H9 (cell line): Measurements from ENCODE around the gene FYTTD1. TPM values are rescaled to one million over a fixed set of nuclear protein-coding genes. Genes with fewer than 3 reads are reported as not detected.

Experiments
- DNase-seq: peaks from one replicate; pipeline ENCODE4 v3.0.0-alpha.2; 2017
- H2AFZ ChIP-seq: one replicate; pipeline ENCODE4 v1.6.1; 2013; ENCODE audit warnings: mild to moderate bottlenecking, low read length, control low read depth, moderate library complexity
- H2AK5ac ChIP-seq: 2 replicates; pipeline ENCODE4 v1.6.1; 2013; ENCODE audit warnings: low read length, control low read depth, mixed read lengths; ENCODE audit not compliant: insufficient read length
- H2BK120ac ChIP-seq: one replicate; pipeline ENCODE4 v1.6.1; 2013; ENCODE audit warnings: low read depth, mild to moderate bottlenecking, low read length, control low read depth, inconsistent platforms; ENCODE audit not compliant: poor library complexity, severe bottlenecking
- H2BK12ac ChIP-seq: 2 replicates; pipeline ENCODE4 v1.6.1; 2013; ENCODE audit warnings: low read length, control low read depth, mixed read lengths, low read depth; ENCODE audit not compliant: insufficient read length
- H2BK15ac ChIP-seq: 2 replicates; pipeline ENCODE4 v1.6.1; 2013; ENCODE audit warnings: low read depth, low read length, control low read depth
- H2BK20ac ChIP-seq: one replicate; pipeline ENCODE4 v1.6.1; 2013; ENCODE audit warnings: low read depth, mild to moderate bottlenecking, low read length, control low read depth, inconsistent platforms; ENCODE audit not compliant: poor library complexity, severe bottlenecking
- H2BK5ac ChIP-seq: 2 replicates; pipeline ENCODE4 v1.6.1; 2013; ENCODE audit warnings: low read length, control low read depth, mixed read lengths; ENCODE audit not compliant: insufficient read length
- H3K14ac ChIP-seq: 2 replicates; pipeline ENCODE4 v1.6.1; 2013; ENCODE audit warnings: low read length, control low read depth; ENCODE audit not compliant: insufficient read depth
- H3K18ac ChIP-seq: 2 replicates; pipeline ENCODE4 v1.6.1; 2013; ENCODE audit warnings: low read depth, mild to moderate bottlenecking, mixed read lengths, low read length, control low read depth; ENCODE audit not compliant: insufficient read length
- H3K23ac ChIP-seq: 2 replicates; pipeline ENCODE4 v1.6.1; 2013; ENCODE audit warnings: low read length, control low read depth, mixed read lengths, low read depth; ENCODE audit not compliant: insufficient read length
- H3K23me2 ChIP-seq: 2 replicates; pipeline ENCODE4 v1.6.1; 2013; ENCODE audit warnings: low read depth, mild to moderate bottlenecking, mixed read lengths, low read length, control low read depth; ENCODE audit not compliant: insufficient read length, poor library complexity, severe bottlenecking
- H3K27ac ChIP-seq: 2 replicates; pipeline ENCODE4 v1.5.1; 2013; ENCODE audit warnings: low read length, control low read depth, mixed read lengths, low read depth; ENCODE audit not compliant: insufficient read length
- H3K27me3 ChIP-seq: 2 replicates; pipeline ENCODE4 v1.6.1; 2013; ENCODE audit warnings: low read length, control low read depth, inconsistent platforms; ENCODE audit not compliant: insufficient read depth
- H3K4ac ChIP-seq: 2 replicates; pipeline ENCODE4 v1.6.1; 2013; ENCODE audit warnings: low read depth, mild to moderate bottlenecking, control low read depth, inconsistent platforms, low read length, moderate library complexity
- H3K4me1 ChIP-seq: 2 replicates; pipeline ENCODE4 v1.6.1; 2013; ENCODE audit warnings: low read length, control low read depth, inconsistent platforms; ENCODE audit not compliant: insufficient read depth
- H3K4me2 ChIP-seq: 2 replicates; pipeline ENCODE4 v1.6.1; 2013; ENCODE audit warnings: low read length, control low read depth, mixed read lengths; ENCODE audit not compliant: insufficient read length, insufficient read depth
- H3K56ac ChIP-seq: 2 replicates; pipeline ENCODE4 v1.6.1; 2013; ENCODE audit warnings: low read depth, mild to moderate bottlenecking, mixed read lengths, low read length, control low read depth; ENCODE audit not compliant: insufficient read length
- H3K79me1 ChIP-seq: 2 replicates; pipeline ENCODE4 v1.6.1; 2013; ENCODE audit warnings: low read depth, mild to moderate bottlenecking, moderate library complexity, low read length, control low read depth, inconsistent platforms; ENCODE audit not compliant: insufficient read depth, poor library complexity, severe bottlenecking
- H3K79me2 ChIP-seq: 2 replicates; pipeline ENCODE4 v1.6.1; 2013; ENCODE audit warnings: low read length, control low read depth, inconsistent platforms; ENCODE audit not compliant: insufficient read depth
- H3K9ac ChIP-seq: 2 replicates; pipeline ENCODE4 v1.6.1; 2013; ENCODE audit warnings: low read length, control low read depth, mixed read lengths; ENCODE audit not compliant: insufficient read length; ENCODE audit errors: extremely low read depth
- H3K9me3 ChIP-seq: one replicate; pipeline ENCODE4 v1.6.1; 2013; ENCODE audit warnings: low read depth, low read length, inconsistent platforms; ENCODE audit not compliant: control insufficient read depth
- H3T11ph ChIP-seq: one replicate; pipeline ENCODE4 v1.6.1; 2013; ENCODE audit warnings: mild to moderate bottlenecking, low read length, control low read depth, inconsistent platforms
- H4K20me1 ChIP-seq: one replicate; pipeline ENCODE4 v1.6.1; 2013; ENCODE audit not compliant: control insufficient read depth, insufficient read length, insufficient read depth
- H4K5ac ChIP-seq: 2 replicates; pipeline ENCODE4 v1.6.1; 2013; ENCODE audit warnings: low read depth, mild to moderate bottlenecking, mixed read lengths, low read length, control low read depth; ENCODE audit not compliant: insufficient read length
- H4K8ac ChIP-seq: replicated peaks from 2 replicates; pipeline ENCODE4 v1.6.1; 2013; ENCODE audit warnings: low read length, control low read depth, mixed read lengths, low read depth; ENCODE audit not compliant: insufficient read length
- H4K91ac ChIP-seq: 2 replicates; pipeline ENCODE4 v1.6.1; 2013; ENCODE audit warnings: low read depth, mild to moderate bottlenecking, moderate library complexity, mixed read lengths, low read length, control low read depth; ENCODE audit not compliant: insufficient read length
- H3K27ac Mint-ChIP-seq, 3 experiments: 2 replicates in 2 of 3; 3 replicates in 1 of 3; pipeline ENCODE4 v1.8.0; 2020 to 2021; ENCODE audit warnings: mixed read lengths in 3 of 3, mild to moderate bottlenecking in 1 of 3, moderate library complexity in 1 of 3
- H3K27me3 Mint-ChIP-seq: 2 replicates; pipeline ENCODE4 v1.8.0; 2021; ENCODE audit warnings: low read depth, mild to moderate bottlenecking, moderate library complexity, mixed read lengths
- H3K36me3 Mint-ChIP-seq, 3 experiments: 2 replicates in 2 of 3; 3 replicates in 1 of 3; pipeline ENCODE4 v1.8.0; 2020 to 2021; ENCODE audit warnings: low read depth in 3 of 3, mixed read lengths in 3 of 3; ENCODE audit not compliant: insufficient read depth in 1 of 3
- H3K4me1 Mint-ChIP-seq, 2 experiments: 2 replicates each; pipeline ENCODE4 v1.8.0; 2020; ENCODE audit warnings: mixed read lengths in 2 of 2
- H3K4me3 Mint-ChIP-seq, 2 experiments: 2 replicates in 1 of 2; 3 replicates in 1 of 2; pipeline ENCODE4 v1.8.0; 2020 to 2021; ENCODE audit warnings: mild to moderate bottlenecking in 2 of 2, mixed read lengths in 2 of 2, moderate library complexity in 1 of 2
- H3K9me3 Mint-ChIP-seq, 2 experiments: 2 replicates in 1 of 2; 3 replicates in 1 of 2; pipeline ENCODE4 v1.8.0; 2020; ENCODE audit warnings: mild to moderate bottlenecking in 2 of 2, mixed read lengths in 2 of 2, moderate library complexity in 1 of 2
- WGBS: extraction: QIAGEN DNeasy Blood & Tissue Kit; methylation state at CpG from one replicate; pipeline ENCODE4 v1.1.7; 2013; ENCODE audit warnings: missing lambda C conversion rate, low lambda C conversion rate, mixed read lengths; ENCODE audit not compliant: insufficient read length; ENCODE audit errors: extremely low coverage; 5-methylcytosine and 5-hydroxymethylcytosine counted together
- total RNA-seq: library from RNA; stranded (reverse); gene quantifications from 2 replicates; pipeline ENCODE4 v1.2.1, GENCODE V29; 2021
- TF ChIP-seq, protein P1 (sequence below): fragments of 200-600 bp; sonication (generic); conservative IDR thresholded peaks from 3 replicates; pipeline ENCODE4 v1.8.0; 2021; ENCODE audit warnings: antibody characterized with exemption, mild to moderate bottlenecking

Gene FYTTD1
- total RNA-seq, 1 experiment from 2014 or later: 19.4 TPM

GRCh38 chr3:197736010-197736490 is 13.6 kb upstream of the FYTTD1 start:
- Histone ChIP-seq H3K4me1 (no peaks in the 10 kb centered on the region), H4K91ac (no peak overlapping the region), H3K14ac (no peak overlapping the region), H4K20me1 (peaks cover 2% of the 10 kb centered on the region), H2AK5ac (no peak overlapping the region), H4K8ac (no peak overlapping the region), H2BK20ac (no peak overlapping the region), H3K56ac (no peak overlapping the region), H2AFZ (no peak overlapping the region), H2BK120ac (no peak overlapping the region), H3T11ph (no peak overlapping the region), H3K4ac (no peak overlapping the region), H3K4me2 (peak overlapping the region; percentile 99), H2BK5ac (no peak overlapping the region), H3K18ac (no peak overlapping the region), H2BK12ac (no peak overlapping the region), H3K23me2 (peaks cover 10% of the 10 kb centered on the region), H3K9me3 (no peaks in the 10 kb centered on the region), H3K23ac (no peak overlapping the region), H4K5ac (no peak overlapping the region), H3K79me2 (no peaks in the 10 kb centered on the region), H3K27ac (no peak overlapping the region), H3K79me1 (no peaks in the 10 kb centered on the region), H3K27me3 (no peaks in the 10 kb centered on the region), H3K9ac (peak overlapping the region; percentile 46), H2BK15ac (no peak overlapping the region)
- Mint-ChIP-seq H3K4me1 (peaks cover 13 to 17% of the 10 kb centered on the region in 2 experiments), H3K27me3 (no peaks in the 10 kb centered on the region), H3K9me3 (peaks cover 0 to 2% of the 10 kb centered on the region in 2 experiments; a peak in 2 of 5 replicates), H3K4me3 (peak overlapping the region; percentile 84 to 91), H3K27ac (no peak overlapping the region), H3K36me3 (peaks cover 0 to 5% (median 3%) of the 10 kb centered on the region in 3 experiments; a peak in 3 of 7 replicates)
- peak; percentile 40 for DNase-seq
- WGBS: no CpG with 5 or more reads among the region's 17 CpGs
- TF ChIP-seq, protein P1, sequence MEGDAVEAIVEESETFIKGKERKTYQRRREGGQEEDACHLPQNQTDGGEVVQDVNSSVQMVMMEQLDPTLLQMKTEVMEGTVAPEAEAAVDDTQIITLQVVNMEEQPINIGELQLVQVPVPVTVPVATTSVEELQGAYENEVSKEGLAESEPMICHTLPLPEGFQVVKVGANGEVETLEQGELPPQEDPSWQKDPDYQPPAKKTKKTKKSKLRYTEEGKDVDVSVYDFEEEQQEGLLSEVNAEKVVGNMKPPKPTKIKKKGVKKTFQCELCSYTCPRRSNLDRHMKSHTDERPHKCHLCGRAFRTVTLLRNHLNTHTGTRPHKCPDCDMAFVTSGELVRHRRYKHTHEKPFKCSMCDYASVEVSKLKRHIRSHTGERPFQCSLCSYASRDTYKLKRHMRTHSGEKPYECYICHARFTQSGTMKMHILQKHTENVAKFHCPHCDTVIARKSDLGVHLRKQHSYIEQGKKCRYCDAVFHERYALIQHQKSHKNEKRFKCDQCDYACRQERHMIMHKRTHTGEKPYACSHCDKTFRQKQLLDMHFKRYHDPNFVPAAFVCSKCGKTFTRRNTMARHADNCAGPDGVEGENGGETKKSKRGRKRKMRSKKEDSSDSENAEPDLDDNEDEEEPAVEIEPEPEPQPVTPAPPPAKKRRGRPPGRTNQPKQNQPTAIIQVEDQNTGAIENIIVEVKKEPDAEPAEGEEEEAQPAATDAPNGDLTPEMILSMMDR: no peak
